Esophagus muscularis mucosa (tissue), 4 donors: ENCODE results near the gene H19. TPM values are rescaled to one million over a fixed set of nuclear protein-coding genes. Genes with fewer than 3 reads are reported as not detected.

Experiments
- DNase-seq: peaks from one replicate; pipeline ENCODE4 v3.0.0-alpha.2; 2017; ENCODE audit errors: extremely low spot score
- H3K27ac ChIP-seq, 4 donors: fragments of 200-600 bp; sonication (generic); replicated peaks in 1 of 4; 1 replicate in 3 of 4; 2 replicates in 1 of 4; pipeline ENCODE4 v1.5.1; 2016 to 2019; ENCODE audit warnings: mild to moderate bottlenecking in 1 of 4
- H3K27me3 ChIP-seq, 4 donors: fragments of 200-600 bp; sonication (generic); one replicate each; pipeline versions ENCODE4 v1.5.1 to v1.6.0; 2016 to 2019
- H3K36me3 ChIP-seq, 4 donors: fragments of 200-600 bp; sonication (generic); one replicate each; pipeline ENCODE4 v1.5.1; 2016 to 2019
- H3K4me1 ChIP-seq, 4 donors: fragments of 200-600 bp; sonication (generic); one replicate each; pipeline ENCODE4 v1.5.1; 2016 to 2019
- H3K4me3 ChIP-seq, 4 donors: fragments of 200-600 bp; sonication (generic); 1 replicate in 2 of 4; 2 replicates in 2 of 4; pipeline ENCODE4 v1.5.1; 2016 to 2019; ENCODE audit warnings: mild to moderate bottlenecking in 4 of 4, moderate library complexity in 1 of 4
- H3K9me3 ChIP-seq, 4 donors: fragments of 200-600 bp; sonication (generic); 1 replicate in 3 of 4; 2 replicates in 1 of 4; pipeline ENCODE4 v1.5.1; 2016 to 2019
- EP300 ChIP-seq: sonication (generic); formaldehyde crosslinking; IDR thresholded peaks from one replicate; pipeline ENCODE4 v1.6.1; 2017; ENCODE audit warnings: antibody characterized with exemption
- POLR2A ChIP-seq: fragments of 450-650 bp; IDR thresholded peaks from one replicate; pipeline ENCODE4 v1.6.1; 2017; ENCODE audit warnings: antibody characterized with exemption, moderate library complexity, mild to moderate bottlenecking, low read depth
- POLR2AphosphoS5 ChIP-seq, 2 donors: sonication (generic); formaldehyde crosslinking; IDR thresholded peaks; one replicate each; pipeline ENCODE4 v1.6.1; 2017; ENCODE audit warnings: antibody characterized with exemption in 2 of 2
- WGBS: methylation state at CpG from one replicate; pipeline ENCODE4 v1.1.5; 2018; 5-methylcytosine and 5-hydroxymethylcytosine counted together
- intact Hi-C: fragments of 100-400 bp; cut with DNase I; formaldehyde crosslinking; loops from one replicate; pipeline ENCODE4 v1.15.1; 2023
- total RNA-seq, 4 donors: library from RNA; depleted of rRNA; stranded (reverse); fragments of >200 nt; gene quantifications; one replicate each; pipeline versions ENCODE4 v1.1.0 to v1.2.1, GENCODE V29; 2016
- TF ChIP-seq, protein P1 (sequence below), 3 experiments: fragments of 200-600 bp in 2 of 3; fragments of 450-650 bp in 1 of 3; sonication (generic) in 2 of 3; IDR thresholded peaks; one replicate each; pipeline ENCODE4 v1.5.1; 2017 to 2019; ENCODE audit warnings: antibody characterized with exemption in 3 of 3, mild to moderate bottlenecking in 2 of 3, moderate library complexity in 1 of 3

Gene H19
- total RNA-seq, 4 donors from 2014 or later: 372 to 753 (median 391) TPM

GRCh38 chr11:1989953-1990352 lies 7.7 kb downstream of the H19 start:
- no peak for DNase-seq
- no CpG with 5 or more reads among the region's 15 CpGs for WGBS
- Histone ChIP-seq H3K4me3 (no peak overlapping the region), H3K9me3 (no peaks in the 10 kb centered on the region), H3K27ac (no peak overlapping the region), H3K36me3 (no peaks in the 10 kb centered on the region), H3K27me3 (no peaks in the 10 kb centered on the region), H3K4me1 (peaks cover 0 to 3% (median 0%) of the 10 kb centered on the region in 4 donors)
- intact Hi-C loops: no loop called here
- TF ChIP-seq POLR2A: no peak

- DNase-seq: no peak
- 70% methylated on average over 9 of the region's 24 CpGs for WGBS
- no peaks in the 10 kb centered on the region for H3K9me3 ChIP-seq
Measured at GRCh38 chr11:1988667-1989317, 8.8 kb downstream of the H19 start.

DNA sequence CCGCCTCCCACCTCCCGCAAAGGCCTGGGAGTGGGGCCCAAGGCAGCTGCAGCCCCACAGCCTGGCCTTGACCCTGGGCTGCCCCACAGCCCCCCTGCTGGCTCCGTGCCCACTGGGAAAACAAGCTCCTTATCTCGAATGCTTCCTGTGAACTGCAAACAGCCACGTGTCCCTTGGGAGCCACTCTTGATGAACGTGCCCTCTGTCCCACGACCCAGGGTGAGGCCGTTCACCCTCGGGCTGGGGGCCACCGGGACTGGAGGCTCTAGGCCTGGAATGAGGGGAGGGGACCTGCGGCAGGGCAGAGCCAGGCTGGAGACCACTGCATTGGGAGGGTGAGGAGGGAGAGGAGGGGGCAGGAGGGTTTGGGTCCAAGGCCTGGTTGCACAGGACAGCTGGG lies 9.5 kb downstream of the H19 start:
- TF ChIP-seq, protein P1, sequence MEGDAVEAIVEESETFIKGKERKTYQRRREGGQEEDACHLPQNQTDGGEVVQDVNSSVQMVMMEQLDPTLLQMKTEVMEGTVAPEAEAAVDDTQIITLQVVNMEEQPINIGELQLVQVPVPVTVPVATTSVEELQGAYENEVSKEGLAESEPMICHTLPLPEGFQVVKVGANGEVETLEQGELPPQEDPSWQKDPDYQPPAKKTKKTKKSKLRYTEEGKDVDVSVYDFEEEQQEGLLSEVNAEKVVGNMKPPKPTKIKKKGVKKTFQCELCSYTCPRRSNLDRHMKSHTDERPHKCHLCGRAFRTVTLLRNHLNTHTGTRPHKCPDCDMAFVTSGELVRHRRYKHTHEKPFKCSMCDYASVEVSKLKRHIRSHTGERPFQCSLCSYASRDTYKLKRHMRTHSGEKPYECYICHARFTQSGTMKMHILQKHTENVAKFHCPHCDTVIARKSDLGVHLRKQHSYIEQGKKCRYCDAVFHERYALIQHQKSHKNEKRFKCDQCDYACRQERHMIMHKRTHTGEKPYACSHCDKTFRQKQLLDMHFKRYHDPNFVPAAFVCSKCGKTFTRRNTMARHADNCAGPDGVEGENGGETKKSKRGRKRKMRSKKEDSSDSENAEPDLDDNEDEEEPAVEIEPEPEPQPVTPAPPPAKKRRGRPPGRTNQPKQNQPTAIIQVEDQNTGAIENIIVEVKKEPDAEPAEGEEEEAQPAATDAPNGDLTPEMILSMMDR (IDR thresholded peaks at IDR 0.05): no peak
- TF ChIP-seq POLR2AphosphoS5 (IDR thresholded peaks at IDR 0.05) (no peak), EP300 (no peak), POLR2A (no peak)
- intact Hi-C loops: no loop called here
- WGBS: no CpG with 5 or more reads among the region's 11 CpGs
- Histone ChIP-seq H3K36me3 (no peaks in the 10 kb centered on the region), H3K27ac (no peak overlapping the region), H3K27me3 (no peaks in the 10 kb centered on the region), H3K9me3 (no peaks in the 10 kb centered on the region), H3K4me3 (no peak overlapping the region), H3K4me1 (no peaks in the 10 kb centered on the region)
- DNase-seq: no peak

More at GRCh38 chr11:1988667-1989317, 8.8 kb downstream of the H19 start:
- H3K27ac ChIP-seq: no peak overlapping the region
- intact Hi-C loops: no loop called here
- H3K4me1 ChIP-seq: no peaks in the 10 kb centered on the region
- no peaks in the 10 kb centered on the region for H3K27me3 ChIP-seq
- TF ChIP-seq, protein P1 (IDR thresholded peaks at IDR 0.05): no peak
- TF ChIP-seq EP300: no peak
- TF ChIP-seq POLR2AphosphoS5 (IDR thresholded peaks at IDR 0.05): no peak
- TF ChIP-seq POLR2A: no peak
- no peaks in the 10 kb centered on the region for H3K36me3 ChIP-seq
- no peak overlapping the region for H3K4me3 ChIP-seq

DNA sequence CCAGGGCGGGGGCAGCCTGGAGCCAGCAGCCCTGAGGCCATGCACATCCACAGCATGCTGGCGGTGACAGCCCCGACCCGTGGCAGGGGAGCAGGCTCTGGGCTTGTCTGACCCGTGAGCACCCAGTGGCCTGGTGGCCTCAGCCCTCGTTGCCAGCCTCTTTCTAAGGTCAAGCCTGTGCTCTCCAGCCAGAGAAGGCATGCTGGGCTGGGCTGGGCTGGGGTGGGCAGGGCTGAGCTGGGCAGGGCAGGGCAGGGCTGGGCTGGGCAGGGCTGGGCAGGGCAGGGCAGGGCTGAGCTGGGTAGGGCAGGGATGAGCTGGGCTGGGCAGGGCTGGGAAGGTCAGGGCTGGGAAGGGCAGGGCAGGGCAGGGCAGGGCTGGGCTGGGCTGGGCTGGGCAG lies 10.6 kb downstream of the H19 start:
- no peak overlapping the region for H3K4me3 ChIP-seq
- intact Hi-C loops: no loop called here
- no CpG with 5 or more reads among the region's 6 CpGs for WGBS
- H3K4me1 ChIP-seq: no peaks in the 10 kb centered on the region
- no peaks in the 10 kb centered on the region for H3K36me3 ChIP-seq
- no peaks in the 10 kb centered on the region for H3K9me3 ChIP-seq
- H3K27me3 ChIP-seq: no peaks in the 10 kb centered on the region
- no peak overlapping the region for H3K27ac ChIP-seq
- TF ChIP-seq POLR2A (no peak), POLR2AphosphoS5 (IDR thresholded peaks at IDR 0.05) (no peak), EP300 (no peak)
- TF ChIP-seq, protein P1 (IDR thresholded peaks at IDR 0.05): no peak
- no peak for DNase-seq

DNA sequence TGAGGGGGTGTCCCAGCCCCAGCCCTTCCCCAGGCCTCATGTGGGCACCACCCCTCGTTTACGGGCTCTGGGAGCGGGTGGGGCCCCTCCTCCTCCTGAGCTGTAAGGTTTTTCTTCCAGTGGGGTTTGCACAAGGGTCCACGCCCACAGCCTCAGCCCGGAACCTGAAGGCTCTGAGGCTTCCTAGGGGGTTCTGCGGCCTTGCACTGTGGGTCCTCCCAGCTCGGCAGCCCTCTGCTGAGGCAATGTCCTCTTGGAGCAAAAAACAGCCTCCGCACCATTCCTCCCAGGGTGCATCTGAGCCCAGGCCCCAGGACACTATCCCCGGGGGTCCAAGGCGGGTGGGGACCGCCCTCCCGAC lies 14.1 kb downstream of the H19 start:
- Histone ChIP-seq H3K27ac (no peak overlapping the region), H3K4me1 (no peaks in the 10 kb centered on the region), H3K9me3 (no peaks in the 10 kb centered on the region), H3K4me3 (no peak overlapping the region), H3K27me3 (no peaks in the 10 kb centered on the region), H3K36me3 (no peaks in the 10 kb centered on the region)
- intact Hi-C loops: no loop called here
- TF ChIP-seq, protein P1 (IDR thresholded peaks at IDR 0.05): no peak
- TF ChIP-seq EP300 (no peak), POLR2A (no peak), POLR2AphosphoS5 (IDR thresholded peaks at IDR 0.05) (no peak)
- DNase-seq: no peak
- no CpG with 5 or more reads among the region's 12 CpGs for WGBS
